Large intestine (tissue), 12 donors: ENCODE results near the gene TAP1. TPM values are rescaled to one million over a fixed set of nuclear protein-coding genes. Genes with fewer than 3 reads are reported as not detected.
A peak's percentile ranks its signal among the peaks of the same experiment; 100 is the strongest.

ENCODE experiments used
- DNase-seq, 2 donors: peaks; one replicate each; pipeline versions ENCODE4 v3.0.0 to v3.0.0-alpha.2; 2013
- H3K27ac ChIP-seq: one replicate; pipeline ENCODE4 v1.5.1; 2013; ENCODE audit warnings: low read length
- H3K27me3 ChIP-seq: 2 replicates; pipeline ENCODE4 v1.6.1; 2013; ENCODE audit warnings: low read length; ENCODE audit not compliant: control insufficient read depth, insufficient read depth
- H3K36me3 ChIP-seq: 2 replicates; pipeline ENCODE4 v1.6.1; 2013; ENCODE audit warnings: low read length; ENCODE audit not compliant: control insufficient read depth, insufficient read depth
- H3K4me1 ChIP-seq: one replicate; pipeline ENCODE4 v1.6.1; 2013; ENCODE audit warnings: low read length; ENCODE audit not compliant: control insufficient read depth, insufficient read depth
- H3K4me3 ChIP-seq: one replicate; pipeline ENCODE4 v1.5.1; 2013; ENCODE audit warnings: low read length
- H3K9me3 ChIP-seq: one replicate; pipeline ENCODE4 v1.6.1; 2013; ENCODE audit warnings: mild to moderate bottlenecking, low read depth, low read length, moderate library complexity; ENCODE audit not compliant: control insufficient read depth
- WGBS: methylation state at CpG from one replicate; pipeline ENCODE4 v1.1.5; 2013; ENCODE audit warnings: low lambda C conversion rate; ENCODE audit not compliant: insufficient coverage; 5-methylcytosine and 5-hydroxymethylcytosine counted together
- long read RNA-seq, 11 donors: transcript quantifications; one replicate each; lab custom pipeline, GENCODE V29; 2026
- polyA plus RNA-seq: library from polyadenylated mRNA; unstranded; fragments of 120-200 nt; gene quantifications from one replicate; pipeline ENCODE4 v1.2.1, GENCODE V29; 2013

TAP1 gene, protein sequence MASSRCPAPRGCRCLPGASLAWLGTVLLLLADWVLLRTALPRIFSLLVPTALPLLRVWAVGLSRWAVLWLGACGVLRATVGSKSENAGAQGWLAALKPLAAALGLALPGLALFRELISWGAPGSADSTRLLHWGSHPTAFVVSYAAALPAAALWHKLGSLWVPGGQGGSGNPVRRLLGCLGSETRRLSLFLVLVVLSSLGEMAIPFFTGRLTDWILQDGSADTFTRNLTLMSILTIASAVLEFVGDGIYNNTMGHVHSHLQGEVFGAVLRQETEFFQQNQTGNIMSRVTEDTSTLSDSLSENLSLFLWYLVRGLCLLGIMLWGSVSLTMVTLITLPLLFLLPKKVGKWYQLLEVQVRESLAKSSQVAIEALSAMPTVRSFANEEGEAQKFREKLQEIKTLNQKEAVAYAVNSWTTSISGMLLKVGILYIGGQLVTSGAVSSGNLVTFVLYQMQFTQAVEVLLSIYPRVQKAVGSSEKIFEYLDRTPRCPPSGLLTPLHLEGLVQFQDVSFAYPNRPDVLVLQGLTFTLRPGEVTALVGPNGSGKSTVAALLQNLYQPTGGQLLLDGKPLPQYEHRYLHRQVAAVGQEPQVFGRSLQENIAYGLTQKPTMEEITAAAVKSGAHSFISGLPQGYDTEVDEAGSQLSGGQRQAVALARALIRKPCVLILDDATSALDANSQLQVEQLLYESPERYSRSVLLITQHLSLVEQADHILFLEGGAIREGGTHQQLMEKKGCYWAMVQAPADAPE
- polyA plus RNA-seq: 18.7 TPM
- long read RNA-seq, donor 1, partial matches to known transcripts: 0 of 5 reads
- long read RNA-seq, donor 1, other reads (novel, unspliced or antisense): 0 of 5 reads
- long read RNA-seq, donor 2, partial matches to known transcripts: 19 of 65 reads
- long read RNA-seq, donor 2, other reads (novel, unspliced or antisense): 42 of 65 reads
- long read RNA-seq, donor 3, transcript TAP1-201 (11 exons, 2,959 nt): major isoform, 5 of 109 reads
- long read RNA-seq, donor 3, partial matches to known transcripts: 60 of 109 reads
- long read RNA-seq, donor 3, other reads (novel, unspliced or antisense): 42 of 109 reads
- long read RNA-seq, donor 4, partial matches to known transcripts: 0 of 1 reads
- long read RNA-seq, donor 4, other reads (novel, unspliced or antisense): 0 of 1 reads
- long read RNA-seq, donor 5, partial matches to known transcripts: 0 of 3 reads
- long read RNA-seq, donor 5, other reads (novel, unspliced or antisense): 0 of 3 reads
- long read RNA-seq, donor 6, transcript TAP1-201 (11 exons, 2,959 nt): major isoform, 10 of 11 reads
- long read RNA-seq, donor 6, partial matches to known transcripts: 0 of 11 reads
- long read RNA-seq, donor 6, other reads (novel, unspliced or antisense): 0 of 11 reads
- long read RNA-seq, donor 7, partial matches to known transcripts: 0 of 3 reads
- long read RNA-seq, donor 7, other reads (novel, unspliced or antisense): 0 of 3 reads
- long read RNA-seq, donor 8, transcript TAP1-201 (11 exons, 2,959 nt): major isoform, 8 of 9 reads
- long read RNA-seq, donor 8, partial matches to known transcripts: 0 of 9 reads
- long read RNA-seq, donor 8, other reads (novel, unspliced or antisense): 0 of 9 reads
- long read RNA-seq, donor 9, transcript TAP1-201 (11 exons, 2,959 nt): major isoform, 5 of 5 reads
- long read RNA-seq, donor 9, partial matches to known transcripts: 0 of 5 reads
- long read RNA-seq, donor 9, other reads (novel, unspliced or antisense): 0 of 5 reads
- long read RNA-seq, donor 10, transcript TAP1-201 (11 exons, 2,959 nt): major isoform, 7 of 46 reads
- long read RNA-seq, donor 10, partial matches to known transcripts: 8 of 46 reads
- long read RNA-seq, donor 10, other reads (novel, unspliced or antisense): 31 of 46 reads
- long read RNA-seq, donor 11, transcript TAP1-201 (11 exons, 2,959 nt): major isoform, 5 of 5 reads
- long read RNA-seq, donor 11, partial matches to known transcripts: 0 of 5 reads
- long read RNA-seq, donor 11, other reads (novel, unspliced or antisense): 0 of 5 reads

DNA sequence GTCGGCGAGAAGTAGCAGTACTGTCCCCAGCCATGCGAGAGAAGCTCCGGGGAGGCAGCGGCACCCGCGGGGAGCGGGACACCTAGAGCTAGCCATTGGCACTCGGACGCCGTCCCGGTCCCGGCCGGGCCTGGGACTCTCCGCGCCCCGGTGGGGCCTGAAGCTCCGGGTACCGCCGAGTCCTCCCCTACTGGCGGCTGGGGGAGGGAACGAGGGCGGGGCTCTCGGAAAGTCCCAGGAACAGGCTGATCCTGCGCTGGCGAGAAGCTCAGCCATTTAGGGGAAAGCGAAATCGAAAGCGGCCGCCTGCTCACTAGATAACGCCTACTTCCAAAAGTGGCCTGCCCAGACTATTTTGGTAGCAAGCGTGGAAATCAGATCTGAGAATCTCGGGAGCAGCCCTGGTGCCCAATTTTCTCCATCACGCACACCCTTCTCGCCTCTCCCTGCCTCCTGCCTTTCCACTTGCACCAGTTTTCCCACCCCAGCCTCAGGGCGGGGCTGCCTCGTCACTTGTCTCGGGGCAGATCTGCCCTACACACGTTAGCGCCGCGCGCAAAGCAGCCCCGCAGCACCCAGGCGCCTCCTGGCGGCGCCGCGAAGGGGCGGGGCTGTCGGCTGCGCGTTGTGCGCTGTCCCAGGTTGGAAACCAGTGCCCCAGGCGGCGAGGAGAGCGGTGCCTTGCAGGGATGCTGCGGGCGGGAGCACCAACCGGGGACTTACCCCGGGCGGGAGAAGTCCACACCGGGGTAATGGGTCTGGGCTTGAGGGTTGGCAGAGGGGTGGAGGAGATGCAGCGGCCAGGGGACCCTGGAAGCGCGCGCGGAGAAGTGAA is at the start of gene TAP1, which contains the start of gene PSMB9:
TSS of gene TAP1 (minus strand) at position 164 of the 835 bp plus-strand sequence. CDS start at position 96, 68 bp downstream.
TSS of gene PSMB9 (plus strand) at position 652 of the 835 bp plus-strand sequence. CDS start at position 690, 38 bp downstream.
- peaks cover 13% of the 10 kb centered on the region for H3K4me1 ChIP-seq
- peak within 1 kb of the TSS; percentile 99 for H3K27ac ChIP-seq
- H3K27me3 ChIP-seq: peaks cover 12% of the 10 kb centered on the region
- H3K9me3 ChIP-seq: no peaks in the 10 kb centered on the region
- peak; percentile 93 to 98 for DNase-seq
- H3K36me3 ChIP-seq: peaks cover 24% of the 10 kb centered on the region
- WGBS: no CpG with 5 or more reads among the region's 68 CpGs
- peak within 1 kb of the TSS; percentile 95 for H3K4me3 ChIP-seq

GRCh38 chr6:32895006-32895345 is 41.5 kb upstream of the TAP1 start:
- peaks cover 8% of the 10 kb centered on the region for H3K4me1 ChIP-seq
- DNase-seq: peak in 1 of 2 donors; percentile 5
- no peaks in the 10 kb centered on the region for H3K36me3 ChIP-seq
- H3K4me3 ChIP-seq: peak overlapping the region; percentile 87
- no peaks in the 10 kb centered on the region for H3K27me3 ChIP-seq
- no peaks in the 10 kb centered on the region for H3K9me3 ChIP-seq
- no CpG with 5 or more reads among the region's 8 CpGs for WGBS
- H3K27ac ChIP-seq: peak overlapping the region; percentile 90

DNA sequence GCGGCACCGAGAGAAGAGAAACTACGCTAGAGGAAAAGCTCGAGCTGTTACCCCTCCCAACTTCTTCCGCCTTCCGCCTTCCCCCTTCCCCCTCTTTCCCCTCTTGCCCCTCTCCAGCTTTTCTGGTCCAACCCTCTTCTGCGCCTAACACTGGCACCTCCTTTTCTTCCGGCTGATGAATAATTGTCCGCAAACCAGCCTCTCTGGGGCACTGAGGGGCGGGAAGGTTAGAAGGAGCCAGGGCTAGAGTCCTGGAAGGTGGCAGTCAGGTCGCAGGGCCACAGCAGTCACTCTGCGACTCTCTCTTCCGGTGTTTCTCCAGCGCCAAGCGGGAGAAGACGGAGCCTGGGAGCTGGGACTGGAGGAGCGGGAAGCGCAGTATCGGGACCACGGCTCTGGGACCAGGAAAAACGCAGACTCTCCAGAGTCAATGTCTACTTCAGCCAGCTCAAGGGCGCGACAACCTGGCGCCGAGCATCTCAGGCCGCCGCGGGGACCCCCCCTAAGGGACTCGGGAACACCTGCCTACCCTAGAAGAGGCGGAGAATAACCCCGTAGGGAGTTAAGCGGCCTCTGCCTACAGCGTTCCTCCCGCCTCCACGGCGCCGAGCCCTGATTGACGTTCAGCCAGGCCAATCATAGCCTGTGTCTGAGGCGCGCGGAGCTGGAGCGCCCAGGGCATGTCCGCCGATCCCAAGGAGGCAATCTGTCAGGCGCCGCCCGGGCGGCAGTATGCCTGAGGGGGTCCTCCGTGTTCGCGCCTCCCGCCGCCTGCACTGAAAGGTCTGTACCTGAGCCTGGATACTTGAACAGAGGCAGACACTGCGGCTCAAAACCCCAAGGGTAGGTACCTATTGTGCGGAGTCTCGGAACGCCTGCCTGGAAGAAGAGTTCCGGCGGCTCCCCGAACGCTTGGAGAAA is 40.8 kb upstream of the TAP1 start:
- Histone ChIP-seq H3K4me1 (peaks cover 8% of the 10 kb centered on the region), H3K27me3 (no peaks in the 10 kb centered on the region), H3K4me3 (peak overlapping the region; percentile 87), H3K9me3 (no peaks in the 10 kb centered on the region), H3K36me3 (no peaks in the 10 kb centered on the region), H3K27ac (peak overlapping the region; percentile 90)
- WGBS: no CpG with 5 or more reads among the region's 61 CpGs
- peak; percentile 93 to 99 for DNase-seq

GRCh38 chr6:32890831-32891230 is 37.3 kb upstream of the TAP1 start:
- Histone ChIP-seq H3K4me3 (no peak overlapping the region), H3K4me1 (peaks cover 8% of the 10 kb centered on the region), H3K36me3 (no peaks in the 10 kb centered on the region), H3K27ac (no peak overlapping the region), H3K9me3 (no peaks in the 10 kb centered on the region), H3K27me3 (no peaks in the 10 kb centered on the region)
- no peak for DNase-seq
- WGBS: 56% methylated on average over 1 of the region's 1 CpG

GRCh38 chr6:32889533-32889932 is 36.0 kb upstream of the TAP1 start:
- no peak for DNase-seq
- Histone ChIP-seq H3K4me1 (no peaks in the 10 kb centered on the region), H3K4me3 (no peak overlapping the region), H3K27ac (no peak overlapping the region), H3K9me3 (no peaks in the 10 kb centered on the region), H3K27me3 (no peaks in the 10 kb centered on the region), H3K36me3 (no peaks in the 10 kb centered on the region)
- whole genome bisulfite sequencing: 70% methylated on average over 1 of the region's 1 CpG

- no peaks in the 10 kb centered on the region for H3K36me3 ChIP-seq
- no peak overlapping the region for H3K27ac ChIP-seq
- no peaks in the 10 kb centered on the region for H3K9me3 ChIP-seq
- no peaks in the 10 kb centered on the region for H3K4me1 ChIP-seq
- WGBS: no CpG with 5 or more reads among the region's 2 CpGs
- no peak for DNase-seq
- no peak overlapping the region for H3K4me3 ChIP-seq
- peaks cover 9% of the 10 kb centered on the region for H3K27me3 ChIP-seq
Observed at GRCh38 chr6:32888576-32888975, 35.1 kb upstream of the TAP1 start.

- Histone ChIP-seq H3K9me3 (no peaks in the 10 kb centered on the region), H3K27me3 (peaks cover 15% of the 10 kb centered on the region), H3K4me1 (no peaks in the 10 kb centered on the region), H3K27ac (no peak overlapping the region), H3K36me3 (no peaks in the 10 kb centered on the region), H3K4me3 (no peak overlapping the region)
- DNase-seq: no peak
- no CpG with 5 or more reads among the region's 5 CpGs for WGBS
Observed at GRCh38 chr6:32887616-32888015, 34.1 kb upstream of the TAP1 start.
